Measurements from ENCODE around the gene POU6F2.

GRCh38 chr7:39304668-39305405, 327.1 kb downstream of the POU6F2 start:
- TF ChIP-seq RFX5 (IDR thresholded peaks at IDR 0.05) (no peak), PHF8 (IDR thresholded peaks at IDR 0.05; ENCODE audit: borderline replicate concordance, low read depth) (no peak), POLR2AphosphoS2 (conservative IDR thresholded peaks at IDR 0.05; ENCODE audit: low read length) (no peak), POLR2A (IDR thresholded peaks at IDR 0.05; ENCODE audit: low read length) (no peak), CTCF (IDR thresholded peaks at IDR 0.05) (no peak), FOSB (CRISPR knock-in tag; IDR thresholded peaks at IDR 0.05) (no peak), ZFP36 (IDR thresholded peaks at IDR 0.05; ENCODE audit: borderline replicate concordance, partially characterized antibody) (no peak), MAFK (IDR thresholded peaks at IDR 0.05; ENCODE audit: partially characterized antibody) (no peak), CHD2 (IDR thresholded peaks at IDR 0.05; ENCODE audit: low read length, partially characterized antibody) (no peak), RAD21 (conservative IDR thresholded peaks at IDR 0.05 in 1 of 2, IDR thresholded peaks at IDR 0.05 in 1 of 2) (no peak), NR3C1 (IDR thresholded peaks at IDR 0.05) (no peak), MAZ (IDR thresholded peaks at IDR 0.05; ENCODE audit: borderline replicate concordance, low read depth, low read length) (no peak)
- TF ChIP-seq, protein P1, sequence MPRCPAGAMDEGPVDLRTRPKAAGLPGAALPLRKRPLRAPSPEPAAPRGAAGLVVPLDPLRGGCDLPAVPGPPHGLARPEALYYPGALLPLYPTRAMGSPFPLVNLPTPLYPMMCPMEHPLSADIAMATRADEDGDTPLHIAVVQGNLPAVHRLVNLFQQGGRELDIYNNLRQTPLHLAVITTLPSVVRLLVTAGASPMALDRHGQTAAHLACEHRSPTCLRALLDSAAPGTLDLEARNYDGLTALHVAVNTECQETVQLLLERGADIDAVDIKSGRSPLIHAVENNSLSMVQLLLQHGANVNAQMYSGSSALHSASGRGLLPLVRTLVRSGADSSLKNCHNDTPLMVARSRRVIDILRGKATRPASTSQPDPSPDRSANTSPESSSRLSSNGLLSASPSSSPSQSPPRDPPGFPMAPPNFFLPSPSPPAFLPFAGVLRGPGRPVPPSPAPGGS (IDR thresholded peaks at IDR 0.05) = no peak
- TF ChIP-seq, protein P2, sequence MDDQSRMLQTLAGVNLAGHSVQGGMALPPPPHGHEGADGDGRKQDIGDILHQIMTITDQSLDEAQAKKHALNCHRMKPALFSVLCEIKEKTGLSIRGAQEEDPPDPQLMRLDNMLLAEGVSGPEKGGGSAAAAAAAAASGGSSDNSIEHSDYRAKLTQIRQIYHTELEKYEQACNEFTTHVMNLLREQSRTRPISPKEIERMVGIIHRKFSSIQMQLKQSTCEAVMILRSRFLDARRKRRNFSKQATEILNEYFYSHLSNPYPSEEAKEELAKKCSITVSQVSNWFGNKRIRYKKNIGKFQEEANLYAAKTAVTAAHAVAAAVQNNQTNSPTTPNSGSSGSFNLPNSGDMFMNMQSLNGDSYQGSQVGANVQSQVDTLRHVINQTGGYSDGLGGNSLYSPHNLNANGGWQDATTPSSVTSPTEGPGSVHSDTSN (IDR thresholded peaks at IDR 0.05) = no peak
